NB4 (cell line): ENCODE data around the gene AP4M1.

Experiments used
- DNase-seq: peaks from one replicate; pipeline ENCODE4 v3.0.0; 2010; ENCODE audit warnings: low read depth
- H3K4me3 ChIP-seq: one replicate; pipeline ENCODE4 v1.5.1; 2011; ENCODE audit warnings: mild to moderate bottlenecking, low read depth, low read length, moderate library complexity
- MYC ChIP-seq: IDR thresholded peaks from 2 replicates; pipeline ENCODE4 v1.6.1; 2011; ENCODE audit warnings: low read depth, low read length
- POLR2A ChIP-seq: IDR thresholded peaks from 2 replicates; pipeline ENCODE4 v1.6.1; 2011; ENCODE audit warnings: mild to moderate bottlenecking; ENCODE audit not compliant: insufficient read length; ENCODE audit errors: extremely low read depth
- TF ChIP-seq, protein P1 (sequence below): IDR thresholded peaks from one replicate; pipeline ENCODE4 v1.5.1; 2012; ENCODE audit warnings: low read depth, low read length
- TF ChIP-seq, protein P2 (sequence below): IDR thresholded peaks from 2 replicates; pipeline ENCODE4 v1.6.1; 2011; ENCODE audit warnings: low read depth, low read length

The AP4M1 gene

DNA sequence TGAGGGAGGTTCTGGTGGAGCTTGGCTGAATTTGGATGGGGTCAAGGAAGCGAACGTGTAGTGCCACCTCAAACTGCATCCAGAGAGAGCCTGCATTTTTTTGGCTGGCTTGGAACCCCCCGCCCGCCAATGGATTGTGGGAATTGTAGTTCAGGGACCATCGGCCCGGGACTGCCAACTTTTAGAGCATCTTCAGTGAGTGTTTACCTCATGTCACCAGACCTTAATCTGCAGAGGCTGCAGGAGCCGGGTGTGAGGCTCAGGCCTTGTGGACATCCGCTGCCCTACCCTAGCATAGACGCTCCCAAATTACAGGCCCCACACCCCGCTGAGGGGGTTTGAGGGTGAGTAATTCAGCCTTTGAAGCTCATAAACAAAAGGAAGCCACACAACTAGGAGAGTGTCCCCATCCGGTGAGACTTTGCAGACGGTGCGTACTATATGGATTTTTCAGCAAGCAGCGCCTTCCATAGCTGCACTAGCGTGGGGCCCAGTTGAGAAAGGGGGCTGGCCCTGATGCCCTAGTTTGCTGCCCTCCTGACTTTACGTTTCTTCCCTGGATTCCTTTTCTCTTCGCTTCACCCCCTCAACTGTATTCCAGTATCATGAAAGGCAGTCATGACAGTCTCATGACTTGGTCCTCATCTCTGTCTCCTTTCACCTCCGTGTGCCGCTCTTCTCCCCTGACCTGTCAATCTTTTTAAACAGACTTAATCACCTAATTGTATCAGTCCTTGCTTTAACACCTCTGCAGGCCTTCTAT is 18.7 kb downstream of the AP4M1 start:
- TF ChIP-seq, protein P1, sequence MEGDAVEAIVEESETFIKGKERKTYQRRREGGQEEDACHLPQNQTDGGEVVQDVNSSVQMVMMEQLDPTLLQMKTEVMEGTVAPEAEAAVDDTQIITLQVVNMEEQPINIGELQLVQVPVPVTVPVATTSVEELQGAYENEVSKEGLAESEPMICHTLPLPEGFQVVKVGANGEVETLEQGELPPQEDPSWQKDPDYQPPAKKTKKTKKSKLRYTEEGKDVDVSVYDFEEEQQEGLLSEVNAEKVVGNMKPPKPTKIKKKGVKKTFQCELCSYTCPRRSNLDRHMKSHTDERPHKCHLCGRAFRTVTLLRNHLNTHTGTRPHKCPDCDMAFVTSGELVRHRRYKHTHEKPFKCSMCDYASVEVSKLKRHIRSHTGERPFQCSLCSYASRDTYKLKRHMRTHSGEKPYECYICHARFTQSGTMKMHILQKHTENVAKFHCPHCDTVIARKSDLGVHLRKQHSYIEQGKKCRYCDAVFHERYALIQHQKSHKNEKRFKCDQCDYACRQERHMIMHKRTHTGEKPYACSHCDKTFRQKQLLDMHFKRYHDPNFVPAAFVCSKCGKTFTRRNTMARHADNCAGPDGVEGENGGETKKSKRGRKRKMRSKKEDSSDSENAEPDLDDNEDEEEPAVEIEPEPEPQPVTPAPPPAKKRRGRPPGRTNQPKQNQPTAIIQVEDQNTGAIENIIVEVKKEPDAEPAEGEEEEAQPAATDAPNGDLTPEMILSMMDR: no peak
- TF ChIP-seq POLR2A (no peak), MYC (peak; percentile 35; the same call in 1 of the 2 replicates)
- TF ChIP-seq, protein P2, sequence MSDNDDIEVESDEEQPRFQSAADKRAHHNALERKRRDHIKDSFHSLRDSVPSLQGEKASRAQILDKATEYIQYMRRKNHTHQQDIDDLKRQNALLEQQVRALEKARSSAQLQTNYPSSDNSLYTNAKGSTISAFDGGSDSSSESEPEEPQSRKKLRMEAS: no peak
- DNase-seq: peak; percentile 75
- peak overlapping the region; percentile 99 for H3K4me3 ChIP-seq

DNA sequence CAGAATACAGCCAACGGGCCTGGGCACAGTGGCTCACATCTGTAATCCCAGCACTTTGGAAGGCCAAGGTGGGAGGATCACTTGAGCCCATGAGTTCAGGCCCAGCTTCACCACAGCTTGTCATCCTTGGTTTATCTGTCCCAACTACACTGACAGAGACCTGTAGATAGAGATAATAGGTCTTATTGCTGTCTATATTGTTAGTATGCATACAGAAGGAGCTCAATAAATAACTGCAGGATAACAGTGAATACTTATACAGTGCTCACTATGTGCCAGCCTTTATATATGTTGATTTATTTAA is 19.2 kb downstream of the AP4M1 start:
- no peak for DNase-seq
- peak overlapping the region; percentile 99 for H3K4me3 ChIP-seq
- TF ChIP-seq, protein P1: no peak
- TF ChIP-seq MYC (no peak), POLR2A (no peak)
- TF ChIP-seq, protein P2: no peak

DNA sequence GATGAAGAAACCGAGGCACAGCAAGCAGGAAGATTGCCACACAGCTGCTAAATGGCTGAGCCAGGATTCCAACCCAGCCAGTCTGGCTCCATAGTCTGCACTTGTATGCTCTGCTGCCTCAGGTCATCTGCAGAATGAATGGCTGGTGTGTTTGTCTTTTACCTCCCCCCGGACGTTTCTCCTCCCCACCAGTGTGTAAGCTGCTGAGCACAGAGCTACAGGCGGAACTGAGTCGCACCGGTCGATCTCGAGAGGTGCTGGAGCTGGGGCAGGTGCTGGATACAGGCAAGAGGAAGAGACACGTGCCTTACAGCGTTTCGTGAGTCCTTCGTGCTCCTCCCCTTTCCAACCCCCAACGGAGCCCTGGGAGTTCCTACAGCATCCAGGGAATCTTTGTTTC is 20.6 kb downstream of the AP4M1 start:
- no peak overlapping the region for H3K4me3 ChIP-seq
- TF ChIP-seq, protein P1: no peak
- TF ChIP-seq, protein P2: no peak
- TF ChIP-seq MYC (no peak), POLR2A (no peak)
- DNase-seq: no peak

DNA sequence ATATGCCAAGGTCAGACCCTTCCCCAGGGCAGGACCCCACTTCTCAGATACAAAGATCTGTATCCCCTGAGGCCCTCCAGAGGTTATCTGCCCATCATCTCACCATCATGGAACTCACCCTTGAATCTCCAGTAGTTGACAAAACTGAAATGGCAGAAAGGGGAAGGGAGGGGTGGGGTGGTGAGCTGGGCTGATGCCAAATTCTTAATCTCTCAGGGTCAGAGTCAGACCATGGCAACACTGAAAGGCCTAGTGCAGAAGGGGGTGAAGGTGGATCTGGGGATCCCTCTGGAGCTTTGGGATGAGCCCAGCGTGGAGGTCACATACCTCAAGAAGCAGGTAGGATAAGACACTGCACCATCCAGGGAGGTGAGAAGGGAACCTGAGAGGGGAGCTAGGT is 21.1 kb downstream of the AP4M1 start:
- no peak for TF ChIP-seq MYC
- TF ChIP-seq, protein P2: no peak
- TF ChIP-seq POLR2A: no peak
- TF ChIP-seq, protein P1: no peak
- no peak for DNase-seq
- no peak overlapping the region for H3K4me3 ChIP-seq

DNA sequence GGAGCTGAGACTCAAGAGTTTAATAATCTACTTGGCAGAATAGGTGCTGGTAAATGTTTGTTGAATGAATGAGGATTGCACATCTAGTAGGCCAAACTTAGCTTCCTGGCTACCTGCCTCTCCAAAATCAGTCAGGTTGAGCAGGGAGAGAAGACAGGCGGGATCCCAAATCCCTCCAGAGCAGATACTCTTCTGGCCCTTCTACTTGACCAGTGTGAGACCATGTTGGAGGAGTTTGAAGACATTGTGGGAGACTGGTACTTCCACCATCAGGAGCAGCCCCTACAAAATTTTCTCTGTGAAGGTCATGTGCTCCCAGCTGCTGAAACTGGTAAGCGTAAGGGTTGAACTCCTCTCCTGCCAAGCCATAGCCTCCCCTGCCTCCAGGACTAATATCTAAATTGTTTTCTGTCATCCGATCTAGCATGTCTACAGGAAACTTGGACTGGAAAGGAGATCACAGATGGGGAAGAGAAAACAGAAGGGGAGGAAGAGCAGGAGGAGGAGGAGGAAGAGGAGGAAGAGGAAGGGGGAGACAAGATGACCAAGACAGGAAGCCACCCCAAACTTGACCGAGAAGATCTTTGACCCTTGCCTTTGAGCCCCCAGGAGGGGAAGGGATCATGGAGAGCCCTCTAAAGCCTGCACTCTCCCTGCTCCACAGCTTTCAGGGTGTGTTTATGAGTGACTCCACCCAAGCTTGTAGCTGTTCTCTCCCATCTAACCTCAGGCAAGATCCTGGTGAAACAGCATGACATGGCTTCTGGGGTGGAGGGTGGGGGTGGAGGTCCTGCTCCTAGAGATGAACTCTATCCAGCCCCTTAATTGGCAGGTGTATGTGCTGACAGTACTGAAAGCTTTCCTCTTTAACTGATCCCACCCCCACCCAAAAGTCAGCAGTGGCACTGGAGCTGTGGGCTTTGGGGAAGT is 23.1 kb downstream of the AP4M1 start:
- H3K4me3 ChIP-seq: no peak overlapping the region
- TF ChIP-seq POLR2A: no peak
- TF ChIP-seq, protein P1: no peak
- TF ChIP-seq MYC: no peak
- TF ChIP-seq, protein P2: no peak
- DNase-seq: no peak
